Pulmonary artery endothelial cell (primary cell): ENCODE measurements around the gene ATP6V1B1. TPM values are rescaled to one million over a fixed set of nuclear protein-coding genes. Genes with fewer than 3 reads are reported as not detected.

Experiments used
- DNase-seq: peaks from one replicate; pipeline ENCODE4 v3.0.0-alpha.2; 2011; ENCODE audit warnings: low read depth, low spot score
- total RNA-seq: library from RNA; depleted of rRNA; stranded (reverse); fragments of >200 nt; gene quantifications from 2 replicates; pipeline ENCODE4 v1.2.3, GENCODE V29; 2014

ATP6V1B1 gene
- not detected in 2 replicates for total RNA-seq

DNA sequence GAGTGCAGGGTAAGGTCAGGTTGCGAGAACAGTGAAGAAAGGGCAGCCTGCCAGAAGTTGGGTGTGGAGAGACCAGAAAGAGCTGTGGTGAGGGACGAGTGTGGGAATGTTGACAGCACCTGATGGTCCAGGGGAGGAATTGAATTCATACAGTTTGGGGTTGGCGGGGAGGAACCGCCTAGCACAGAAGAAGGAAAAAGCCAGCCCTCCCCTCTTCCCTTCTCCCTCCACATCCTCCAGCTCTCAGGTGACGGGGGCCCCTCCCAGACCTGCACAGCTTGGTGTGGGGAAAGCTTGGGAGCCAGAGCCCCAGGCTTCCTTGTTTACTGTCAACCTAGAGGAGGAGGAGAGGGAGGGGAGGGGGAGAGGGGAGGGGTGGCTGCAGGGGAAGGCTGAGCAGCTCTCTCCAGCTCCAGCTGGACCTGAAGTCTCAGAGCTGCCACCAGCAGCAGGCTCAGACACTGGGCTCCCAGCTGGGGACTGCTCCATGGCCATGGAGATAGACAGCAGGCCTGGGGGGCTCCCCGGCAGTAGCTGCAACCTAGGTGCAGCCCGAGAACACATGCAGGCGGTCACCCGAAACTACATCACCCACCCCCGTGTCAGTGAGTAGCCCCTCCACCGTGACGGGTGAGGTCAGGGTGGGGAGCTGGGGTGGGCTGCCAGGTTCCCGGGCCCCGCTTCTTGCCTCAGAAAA is at the start of gene ATP6V1B1:
ATP6V1B1 (plus strand) TSS at position 433 of the 697 bp plus-strand sequence; CDS start at position 488, 55 bp downstream.
- no peak for DNase-seq

DNA sequence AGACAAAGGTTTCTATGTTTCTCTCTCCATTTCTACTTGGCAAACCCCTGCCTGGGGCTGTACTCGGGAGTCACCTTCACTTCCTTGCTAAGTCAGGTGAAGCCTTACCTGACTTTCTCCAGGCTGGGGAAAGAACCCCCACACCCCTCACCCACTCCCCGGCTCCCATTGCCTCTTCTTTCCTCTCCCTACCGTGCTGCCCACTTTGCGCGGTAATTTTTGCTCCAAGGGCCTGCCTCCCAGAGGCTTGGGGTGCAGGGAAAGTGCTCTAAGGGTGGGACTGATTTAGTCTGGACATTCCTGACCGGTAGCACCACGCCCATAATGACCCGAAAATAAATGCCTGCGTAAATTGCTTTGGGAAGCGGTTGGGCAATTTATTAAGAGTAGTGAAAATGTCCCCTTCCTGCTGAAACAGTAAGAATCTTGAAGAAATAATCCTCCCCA is 49.1 kb upstream of the ATP6V1B1 start:
- DNase-seq: no peak

DNA sequence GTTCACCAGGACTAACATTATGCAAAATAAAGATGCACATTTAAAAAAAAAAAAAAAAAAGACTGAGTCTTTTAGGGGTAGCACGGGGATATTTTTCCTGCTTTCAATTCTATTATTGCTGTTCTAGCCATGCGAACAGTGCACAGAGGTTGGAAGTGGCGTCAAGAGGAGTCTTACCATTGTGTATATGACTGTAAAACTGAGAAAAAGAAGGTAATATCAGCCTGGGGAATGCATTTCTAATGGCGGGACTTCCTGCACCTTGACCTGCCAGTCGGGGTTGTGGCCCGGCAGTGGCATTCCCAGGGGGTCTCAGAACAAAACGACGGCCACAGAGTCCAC is 48.5 kb upstream of the ATP6V1B1 start:
- DNase-seq: no peak

DNA sequence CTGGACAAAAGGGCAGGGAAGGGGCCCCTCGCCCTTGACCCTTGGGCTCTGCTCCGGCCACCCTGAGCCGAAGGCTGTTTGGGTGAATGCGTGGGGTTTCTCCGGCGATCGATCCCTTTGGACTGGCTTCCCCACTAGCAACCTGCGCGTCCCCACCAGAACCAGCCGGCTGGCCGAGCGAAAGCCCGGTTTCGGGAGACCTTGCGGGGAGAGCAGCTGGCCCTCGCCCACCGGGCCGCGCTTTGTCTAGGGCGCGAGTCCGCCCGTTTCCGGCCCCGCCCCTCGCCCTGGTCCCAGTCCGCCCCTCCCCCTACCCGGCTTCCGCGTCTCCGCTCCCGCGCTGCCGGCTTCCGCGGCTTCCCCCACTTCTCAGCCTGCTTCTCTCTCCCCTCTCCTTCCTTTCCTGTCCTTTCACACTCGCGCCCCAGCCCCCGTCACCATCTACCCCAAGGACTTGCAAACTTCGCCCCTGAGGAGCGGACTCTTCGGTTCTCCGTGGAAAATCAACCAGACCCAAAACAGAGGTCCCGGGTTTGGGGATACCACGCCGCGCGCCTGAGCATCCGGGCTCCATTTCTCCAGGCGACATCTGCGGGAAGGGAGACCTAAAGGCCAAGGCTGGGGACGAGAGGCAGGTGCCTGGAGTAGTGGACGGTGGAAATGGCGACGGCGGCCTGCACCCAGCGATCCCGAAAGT is 48.0 kb upstream of the ATP6V1B1 start:
- no peak for DNase-seq

DNA sequence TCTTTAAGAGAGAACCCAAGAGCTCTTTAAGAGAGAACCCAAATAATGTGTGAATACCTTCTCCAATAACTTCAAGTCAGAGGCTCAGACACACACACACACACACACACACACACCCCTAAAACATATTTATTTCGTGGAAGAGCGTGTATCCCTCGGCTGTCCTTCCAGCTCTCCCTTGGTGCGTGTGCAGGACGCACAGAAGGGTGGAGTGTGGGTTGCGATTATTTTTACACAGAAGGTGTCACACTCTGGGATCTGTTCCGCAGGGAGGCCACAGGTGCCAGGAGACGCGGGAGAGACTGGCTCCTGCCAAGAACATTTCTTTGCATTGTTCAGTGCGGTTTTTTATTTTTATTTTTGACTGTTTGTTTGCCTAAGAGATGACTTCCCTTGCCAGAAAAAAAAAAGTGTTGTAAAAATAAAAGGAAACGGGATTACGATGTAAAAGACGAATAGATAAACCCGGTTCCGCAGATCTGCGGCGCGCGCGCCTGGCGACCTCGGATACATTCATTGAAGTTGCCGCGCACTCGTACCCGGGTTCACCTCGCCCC is 47.3 kb upstream of the ATP6V1B1 start:
- no peak for DNase-seq

DNA sequence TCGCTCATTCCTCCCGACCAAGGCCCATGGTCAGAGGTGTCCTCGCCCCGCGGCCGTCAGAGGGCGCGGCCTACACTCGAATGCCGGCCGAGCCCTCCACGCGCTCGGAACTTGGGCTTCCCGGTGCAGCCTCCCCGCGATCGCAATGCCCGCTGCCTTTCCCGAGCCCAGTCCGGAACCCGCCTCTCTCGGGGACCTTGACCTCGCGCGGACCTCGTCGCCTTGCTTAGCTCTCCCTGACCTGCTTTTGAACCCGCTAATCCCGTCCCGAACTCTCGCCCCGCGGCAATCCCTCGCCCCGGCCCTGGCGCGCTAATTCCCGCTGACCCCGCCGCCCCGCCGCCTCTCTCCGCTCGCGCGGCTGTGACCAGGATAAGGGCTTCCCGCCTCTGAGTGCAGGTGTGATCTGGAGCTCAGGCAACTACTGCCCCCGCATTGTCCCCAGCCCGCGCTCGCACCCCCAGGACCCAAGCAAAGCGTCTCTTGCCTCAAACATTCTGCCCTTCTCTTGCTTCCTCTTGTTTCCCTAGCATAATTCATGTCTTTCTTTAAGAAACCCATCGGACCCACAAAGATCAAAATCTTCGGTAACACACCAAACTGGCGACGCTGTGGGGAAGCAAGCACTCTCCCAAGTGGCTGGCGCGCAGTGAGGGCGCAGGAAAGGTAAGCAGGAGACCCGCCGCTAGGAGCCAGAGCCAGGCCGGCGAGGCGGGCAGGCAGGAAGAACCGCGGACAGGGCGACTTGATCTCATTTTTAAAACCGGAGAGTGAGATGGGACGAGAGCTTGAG is 46.6 kb upstream of the ATP6V1B1 start:
- no peak for DNase-seq

DNA sequence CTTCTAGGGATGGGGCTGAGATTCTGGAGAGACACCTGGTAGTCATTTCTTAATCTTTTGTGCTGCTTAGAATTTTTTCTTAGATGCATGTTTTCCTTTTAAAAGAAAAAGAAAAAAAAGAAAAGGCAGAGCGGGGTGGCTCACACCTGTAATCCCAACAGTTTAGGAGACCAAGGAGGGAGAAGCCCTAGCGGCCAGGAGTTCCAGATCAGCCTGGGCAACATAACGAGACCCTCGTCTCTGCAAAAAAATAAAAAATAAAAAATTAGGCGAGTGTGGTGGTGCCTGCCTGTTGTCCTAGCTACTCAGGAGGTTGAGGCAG is 46.0 kb upstream of the ATP6V1B1 start:
- DNase-seq: no peak

DNA sequence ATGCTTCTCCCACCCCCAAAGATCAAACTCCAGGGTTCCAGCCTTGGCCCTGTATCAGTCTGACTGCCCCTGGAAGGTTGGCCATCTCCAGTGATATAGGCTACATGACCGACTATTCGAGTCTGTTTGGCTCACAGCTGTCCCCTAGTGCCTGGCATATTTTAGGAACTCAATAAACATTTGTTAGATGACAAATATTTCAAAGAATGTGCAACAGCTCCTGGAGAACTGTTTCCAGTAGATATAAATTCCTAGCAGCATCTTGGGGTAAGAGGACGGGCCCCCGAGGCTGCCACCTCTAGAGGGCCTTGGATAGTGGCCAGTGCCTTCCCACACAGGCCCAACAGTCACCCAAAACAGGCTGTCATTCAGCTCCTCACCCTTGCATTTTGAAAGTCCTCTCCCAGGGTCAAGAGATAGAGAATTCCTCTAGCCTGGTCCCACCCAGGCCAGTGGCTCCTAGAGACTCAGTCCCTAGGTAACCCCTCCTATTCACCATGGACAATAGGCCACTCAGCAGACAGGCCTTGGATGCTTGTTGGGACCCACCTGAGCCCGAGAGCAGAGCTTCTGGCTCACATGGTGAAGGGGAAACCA is 45.1 kb upstream of the ATP6V1B1 start:
- DNase-seq: no peak

DNA sequence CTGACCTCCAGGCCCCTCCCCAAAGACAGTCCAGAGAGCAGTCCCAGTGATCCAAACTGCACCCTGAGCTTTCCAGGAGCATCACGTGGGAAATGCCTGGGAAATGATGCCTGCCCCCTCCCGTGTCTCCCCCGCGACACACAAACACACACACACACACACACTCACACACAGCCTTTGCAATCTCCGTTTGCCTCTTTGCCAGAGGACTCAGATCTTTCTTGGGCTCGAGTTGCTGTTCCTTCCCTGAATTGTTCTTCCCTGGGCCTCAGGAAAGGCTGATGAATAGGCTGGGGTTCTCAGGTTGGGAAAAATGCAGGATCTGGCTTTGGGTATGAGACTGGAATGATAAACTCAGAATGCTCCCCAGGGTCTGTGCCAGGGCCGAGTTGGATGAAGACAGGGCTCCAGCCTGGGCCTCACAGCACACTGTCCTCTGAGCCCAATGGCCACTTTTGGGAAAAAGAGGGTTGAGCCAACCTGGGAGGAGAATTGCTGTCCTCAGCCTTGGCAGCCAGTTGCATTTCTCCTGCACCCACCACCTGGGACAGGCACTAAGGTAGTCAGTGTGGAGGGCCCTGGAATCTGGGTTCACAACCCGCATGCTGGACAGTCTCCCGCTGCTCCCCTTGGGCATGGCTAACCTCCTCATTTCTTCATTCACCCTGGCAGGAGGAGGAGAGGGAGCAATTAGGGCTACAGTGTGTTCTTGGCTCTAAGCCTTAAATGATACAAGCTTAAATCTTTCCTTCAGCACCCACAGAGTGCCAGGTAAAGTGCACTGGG is 43.9 kb upstream of the ATP6V1B1 start:
- peak; percentile 10 for DNase-seq

DNA sequence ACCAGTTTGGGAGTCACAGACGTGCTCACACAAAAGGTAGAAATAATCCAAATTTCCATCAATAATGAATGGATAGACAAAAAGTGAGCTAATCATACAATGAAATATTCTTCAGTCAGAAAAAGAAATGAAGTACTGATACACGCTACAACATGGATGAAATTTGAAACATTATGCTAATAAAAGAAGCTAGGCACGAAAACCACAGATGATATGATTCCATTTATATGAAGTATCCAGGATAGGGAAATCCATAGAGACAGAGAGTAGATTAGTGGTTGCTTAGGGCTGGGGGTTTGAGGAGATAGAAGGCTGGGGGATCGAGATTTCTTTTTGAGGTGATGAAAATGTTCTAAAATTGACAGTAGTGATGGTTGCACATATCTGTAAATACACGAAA is 43.0 kb upstream of the ATP6V1B1 start:
- DNase-seq: no peak

DNA sequence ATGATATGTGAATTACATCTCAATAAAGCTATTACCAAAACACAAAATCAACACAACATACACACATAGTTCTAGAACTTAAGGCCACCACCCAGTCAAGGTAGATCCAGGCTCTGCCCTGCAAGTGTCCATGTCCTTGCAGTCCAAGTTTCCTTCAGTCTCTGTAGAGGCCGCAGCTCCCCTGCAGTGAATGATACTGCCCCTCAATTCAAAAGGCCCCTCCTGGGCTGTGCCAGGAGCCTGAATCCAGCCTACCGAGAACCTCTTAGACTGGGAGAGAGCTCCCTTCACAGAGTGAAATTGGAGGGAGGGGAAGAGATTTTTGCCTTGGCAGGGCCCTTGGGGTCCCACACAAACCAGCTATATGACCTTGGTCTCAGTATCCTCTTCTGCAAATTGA is 42.5 kb upstream of the ATP6V1B1 start:
- no peak for DNase-seq

DNA sequence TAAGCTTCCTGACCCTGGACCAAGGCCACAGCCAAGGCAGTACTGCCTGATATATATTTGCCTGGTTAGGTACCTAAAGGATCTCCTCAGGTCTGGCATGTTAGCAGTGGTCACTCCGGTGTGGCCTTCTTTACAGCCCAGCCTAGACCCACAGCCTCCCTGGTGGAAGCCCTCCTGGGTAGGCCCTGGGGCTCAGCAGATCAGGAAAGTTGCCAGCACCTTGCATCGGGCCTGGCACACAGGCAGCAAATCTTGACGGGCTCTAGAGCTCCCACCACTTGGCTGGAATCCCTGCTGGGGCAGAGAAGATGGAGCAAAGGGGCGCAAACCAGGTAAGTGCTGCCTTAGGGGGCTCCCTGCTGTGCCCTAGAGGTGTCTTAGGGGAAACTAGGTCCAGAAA is 40.9 kb upstream of the ATP6V1B1 start:
- DNase-seq: no peak

DNA sequence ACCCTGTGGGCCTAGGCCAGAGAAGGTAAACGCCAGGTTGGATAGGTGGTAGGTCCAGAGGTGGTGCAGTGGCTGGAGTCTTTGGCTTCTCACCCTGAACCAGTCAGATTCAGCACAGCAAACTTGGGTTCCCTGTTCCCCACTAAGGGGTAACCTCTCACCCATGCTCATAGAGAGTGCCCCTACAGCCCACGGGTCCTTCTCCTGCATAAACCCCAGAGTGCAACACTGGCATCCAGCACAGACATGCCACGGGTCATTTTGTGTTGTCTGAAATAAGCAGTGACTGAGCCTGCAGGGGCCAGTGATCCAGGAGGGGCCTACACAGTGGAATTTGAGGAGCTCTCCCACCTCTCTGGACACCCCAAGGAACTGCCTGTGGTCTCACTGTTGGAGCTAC is 40.5 kb upstream of the ATP6V1B1 start:
- no peak for DNase-seq

DNA sequence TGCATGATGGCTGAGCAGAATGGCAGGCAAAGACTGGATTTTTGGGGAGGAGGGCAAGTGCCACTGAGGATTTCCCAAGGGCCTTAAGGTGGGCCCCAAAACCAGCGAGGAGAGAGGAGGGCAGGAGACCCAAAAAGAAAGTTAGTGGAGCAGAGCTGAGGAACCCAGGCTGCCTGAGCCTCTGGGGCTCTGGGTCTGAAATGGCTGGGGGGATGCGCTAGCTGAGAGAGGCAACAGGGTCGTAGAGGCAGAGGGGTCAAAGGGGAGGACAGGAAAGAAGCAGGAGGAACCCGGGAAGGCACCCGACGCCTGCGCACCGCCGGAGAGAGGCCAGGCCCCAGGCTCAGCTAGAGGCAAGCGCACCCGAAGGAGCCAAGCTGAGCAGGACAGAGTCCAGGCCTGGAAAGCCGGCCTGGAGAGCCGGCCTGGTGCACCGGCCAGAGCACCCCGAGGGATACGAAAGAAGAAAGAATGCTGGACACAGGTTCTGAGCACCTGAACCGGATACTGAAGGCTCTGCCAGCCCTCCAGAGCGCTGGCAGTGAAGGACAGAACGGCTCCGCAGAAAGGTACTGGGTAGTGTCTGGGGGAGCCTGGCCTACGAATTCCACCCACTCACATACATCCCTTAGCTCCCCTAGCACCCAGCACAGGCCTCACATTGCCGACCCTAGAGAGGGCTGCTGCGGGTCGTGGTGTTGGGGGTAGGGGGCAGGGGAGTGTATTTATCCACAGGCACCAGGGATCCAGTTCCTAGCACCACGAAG is 39.5 kb upstream of the ATP6V1B1 start:
- DNase-seq: no peak

DNA sequence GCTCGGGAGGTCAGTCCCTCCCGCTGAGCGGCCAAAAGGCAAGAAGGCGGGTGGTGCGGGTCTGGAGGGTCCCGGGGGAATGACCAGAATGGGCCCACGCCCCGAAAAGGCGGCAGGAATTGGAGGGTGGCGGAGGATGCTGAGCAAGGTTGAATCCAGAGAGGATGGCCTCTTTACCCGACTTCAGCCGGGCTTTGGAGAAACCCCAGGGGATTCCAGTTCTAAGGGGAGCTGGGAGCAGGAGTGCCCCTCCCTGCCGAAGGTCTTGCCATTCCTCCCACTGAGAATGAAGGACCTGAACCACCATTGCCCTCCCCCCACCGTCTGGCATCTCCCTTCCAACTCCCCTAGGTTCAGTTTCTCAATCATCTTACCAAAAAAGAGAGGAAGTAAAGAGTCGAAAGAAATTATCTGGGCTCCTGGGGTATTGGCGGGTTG is 38.9 kb upstream of the ATP6V1B1 start:
- DNase-seq: no peak

DNA sequence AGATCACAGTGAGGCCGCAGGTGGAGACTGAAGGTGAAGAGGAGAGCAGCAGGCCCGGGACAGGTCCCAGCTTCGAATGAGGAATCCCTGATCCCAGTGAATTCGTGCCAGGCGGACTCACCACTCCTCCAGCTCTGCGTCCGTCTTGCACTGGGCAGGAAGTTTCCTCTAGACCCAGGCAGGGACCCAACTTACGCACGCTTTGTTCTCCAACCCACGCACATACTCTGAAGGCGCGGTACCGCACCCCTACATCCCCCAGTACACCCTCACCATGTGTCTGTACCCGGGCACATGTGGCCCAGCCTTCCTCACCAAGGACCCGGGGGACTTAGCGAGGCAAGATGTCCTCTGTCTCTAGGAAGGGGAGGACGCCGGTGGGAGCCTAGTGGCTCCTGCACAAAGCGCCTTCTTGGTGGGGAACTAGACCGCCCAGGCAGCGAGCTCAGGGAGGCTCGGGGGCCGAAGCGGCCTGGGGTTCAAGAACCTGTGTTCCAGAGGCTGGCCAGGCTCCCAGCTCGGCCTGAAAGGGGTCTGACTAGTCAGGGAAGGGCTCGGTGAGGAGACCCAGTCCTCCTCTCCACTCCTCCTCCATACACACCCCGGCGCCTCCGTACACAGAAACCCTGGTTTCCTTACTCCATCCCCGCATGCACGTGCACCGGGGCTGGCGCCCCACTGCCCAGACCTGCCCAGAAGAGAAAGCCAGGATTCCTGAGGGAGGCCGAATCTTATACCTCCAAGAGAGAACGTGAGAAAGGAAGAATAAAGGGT is 38.3 kb upstream of the ATP6V1B1 start:
- DNase-seq: no peak

DNA sequence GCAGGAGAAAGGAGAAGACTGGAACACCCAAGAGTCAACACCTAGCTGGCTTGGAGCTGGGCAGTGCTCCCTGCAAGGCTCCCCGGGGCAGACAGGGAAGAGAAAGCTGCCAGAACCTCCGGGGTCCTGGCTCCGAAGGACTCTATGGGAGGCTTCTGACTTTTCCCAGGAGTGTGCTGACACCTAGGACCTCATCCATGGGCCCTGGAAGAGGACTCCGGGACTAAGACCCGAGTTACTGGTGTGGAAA is 37.8 kb upstream of the ATP6V1B1 start:
- DNase-seq: no peak

DNA sequence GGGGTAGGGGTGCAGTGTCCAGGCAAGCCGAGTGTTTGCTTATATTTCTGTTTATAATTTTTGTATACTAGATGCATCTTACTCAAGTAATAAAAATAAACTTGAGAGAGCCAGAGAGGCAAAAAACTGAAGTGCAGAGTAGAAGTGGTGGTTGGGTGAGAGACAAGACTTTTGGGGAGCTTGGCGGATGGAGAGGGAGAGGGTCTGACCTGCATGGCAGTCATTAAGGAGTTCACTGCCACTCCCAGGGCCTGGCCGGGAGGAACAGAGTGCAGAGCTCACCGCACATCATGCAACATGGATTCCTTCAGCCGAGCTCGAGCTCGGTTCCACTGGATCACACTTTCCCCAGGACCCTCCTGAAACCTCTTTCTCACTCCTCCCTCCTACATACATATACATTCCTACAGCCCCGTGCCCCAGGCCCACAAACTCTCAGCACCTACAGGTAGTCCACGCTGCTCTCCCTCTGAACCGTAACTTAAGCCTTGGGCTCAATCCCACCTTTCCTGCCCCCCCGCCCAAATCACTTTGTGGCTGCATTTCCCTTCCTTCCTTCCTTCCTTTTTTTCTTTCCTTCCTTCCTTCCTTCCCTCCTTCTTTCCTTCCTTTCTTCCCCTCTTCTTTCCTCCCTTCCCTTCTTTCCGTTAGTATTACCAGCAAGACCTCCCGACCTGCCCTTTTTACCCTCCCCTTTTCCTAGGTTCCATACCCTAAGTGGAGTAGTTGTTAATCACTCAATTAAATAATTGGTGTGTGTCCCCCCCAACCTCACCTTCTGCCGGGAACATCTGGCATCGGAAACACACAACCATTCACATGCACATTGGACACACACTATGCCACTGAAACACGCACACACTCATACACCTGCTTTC is 37.1 kb upstream of the ATP6V1B1 start:
- no peak for DNase-seq
